K562 (cell line): ENCODE data around the gene STK32C. TPM values are rescaled to one million over a fixed set of nuclear protein-coding genes. Genes with fewer than 3 reads are reported as not detected.

Source experiments
- ATAC-seq: fragments of 200-7000 bp; cut with Tn5 transposase; 3 replicates; pipeline ENCODE4 v1.9.1; 2020; ENCODE audit warnings: moderate library complexity
- BruUV-seq: library from RNA; stranded (reverse); fragments of 400-500 nt; replicated peaks from 2 replicates; lab custom pipeline; 2021; lab: Mats Ljungman, UMichigan
- CTCF ChIA-PET: fragments of 300-600 bp; formaldehyde crosslinking; extraction: SDS; loops from one replicate; lab custom pipeline; 2021; ENCODE audit warnings: low intra/inter-chr PET ratio; lab: Yijun Ruan, JAX
- POLR2A ChIA-PET: fragments of 300-600, 350-650 bp; sonication (Branson Sonifier 250); formaldehyde crosslinking; extraction: SDS; loops from one replicate; lab custom pipeline; 2021; ENCODE audit warnings: antibody characterized with exemption, inconsistent platforms; lab: Yijun Ruan, JAX
- DNase-seq, 4 experiments: peaks; one replicate each; pipeline versions ENCODE4 v3.0.0 to v3.0.0-alpha.2; 2011 to 2018; ENCODE audit warnings: low spot score in 3 of 4, mixed read lengths in 3 of 4; ENCODE audit errors: extremely low read depth in 1 of 4
- FAIRE-seq: peaks from 2 replicates; lab custom pipeline; 2011; peaks lifted over from hg19 to GRCh38; lab: Jason Lieb, UNC
- H2AFZ ChIP-seq: 2 replicates; pipeline ENCODE4 v1.6.0; 2011; ENCODE audit warnings: low read depth, low read length, control low read depth, inconsistent platforms
- H3K27ac ChIP-seq: fragments of 200-600 bp; 3 replicates; pipeline ENCODE4 v1.8.0; 2011; ENCODE audit warnings: low read depth, mild to moderate bottlenecking, control low read depth, inconsistent platforms, low read length, moderate library complexity, mixed read lengths; ENCODE audit errors: extremely low read depth
- H3K27me3 ChIP-seq, 2 experiments: fragments of 300-600 bp in 1 of 2; 2 replicates in 1 of 2; 3 replicates in 1 of 2; pipeline versions ENCODE4 v1.6.0 to v1.8.0; 2011; ENCODE audit warnings: inconsistent platforms in 2 of 2, low read length in 2 of 2, mild to moderate bottlenecking in 1 of 2, mixed read lengths in 1 of 2, moderate library complexity in 1 of 2; ENCODE audit not compliant: control insufficient read depth in 2 of 2, insufficient read depth in 2 of 2
- H3K36me3 ChIP-seq: fragments of 300-600 bp; 3 replicates; pipeline ENCODE4 v1.8.0; 2011; ENCODE audit warnings: mild to moderate bottlenecking, low read length, inconsistent platforms; ENCODE audit not compliant: control insufficient read depth, insufficient read depth
- H3K4me1 ChIP-seq, 2 experiments: fragments of 200-600 bp in 1 of 2; replicated peaks in 1 of 2; 2 replicates in 1 of 2; 3 replicates in 1 of 2; pipeline versions ENCODE4 v1.5.1 to v1.8.0; 2011; ENCODE audit warnings: inconsistent platforms in 2 of 2, low read length in 2 of 2, mild to moderate bottlenecking in 1 of 2, mixed read lengths in 1 of 2, moderate library complexity in 1 of 2; ENCODE audit not compliant: control insufficient read depth in 2 of 2, insufficient read depth in 2 of 2
- H3K4me2 ChIP-seq: 2 replicates; pipeline ENCODE4 v1.6.1; 2011; ENCODE audit warnings: low read length, control low read depth, inconsistent platforms, mixed read lengths; ENCODE audit not compliant: insufficient read depth
- H3K4me3 ChIP-seq: fragments of 200-600 bp; sonication (generic), shearing (Covaris generic); 2 replicates; pipeline ENCODE4 v1.5.1; 2016; ENCODE audit warnings: control low read depth, inconsistent platforms
- H3K79me2 ChIP-seq: fragments of 200-600 bp; 3 replicates; pipeline ENCODE4 v1.8.0; 2011; ENCODE audit warnings: low read length, inconsistent platforms; ENCODE audit not compliant: control insufficient read depth, insufficient read depth
- H3K9ac ChIP-seq, 2 experiments: 2 replicates each; pipeline versions ENCODE4 v1.6.0 to v1.6.1; 2011; ENCODE audit warnings: low read depth in 2 of 2, low read length in 2 of 2, control low read depth in 1 of 2, inconsistent platforms in 1 of 2, mild to moderate bottlenecking in 1 of 2, mixed read lengths in 1 of 2; ENCODE audit not compliant: insufficient read depth in 1 of 2
- H3K9me1 ChIP-seq: one replicate; pipeline ENCODE4 v1.6.0; 2011; ENCODE audit warnings: inconsistent platforms, mild to moderate bottlenecking, low read length, moderate library complexity; ENCODE audit not compliant: control insufficient read depth, insufficient read depth
- H3K9me3 ChIP-seq: replicated peaks from 2 replicates; pipeline ENCODE4 v1.5.1; 2011; ENCODE audit warnings: low read depth, low read length, inconsistent platforms; ENCODE audit not compliant: control insufficient read depth, insufficient read depth
- H4K20me1 ChIP-seq: replicated peaks from 2 replicates; pipeline ENCODE4 v1.6.1; 2011; ENCODE audit warnings: low read length, inconsistent platforms, mixed read lengths; ENCODE audit not compliant: control insufficient read depth, insufficient read depth
- GABPB2 ChIP-seq: fragments of 250-450 bp; sonication (Bioruptor Pico); conservative IDR thresholded peaks from 2 replicates; pipeline ENCODE4 v1.5.1; 2021; ENCODE audit warnings: mild to moderate bottlenecking
- ZFP36 ChIP-seq: fragments of 150-350 bp; IDR thresholded peaks from 2 replicates; pipeline ENCODE4 v1.6.1; 2018; ENCODE audit warnings: low read length, low read depth; ENCODE audit not compliant: partially characterized antibody
- ZKSCAN3 ChIP-seq: fragments of 250-450 bp; sonication (Bioruptor Pico); IDR thresholded peaks from 2 replicates; pipeline ENCODE4 v1.4.0; 2020
- WGBS: fragments of 100-300 bp; shearing (Covaris generic); methylation state at CpG from one replicate; pipeline ENCODE4 v1.1.6; 2016; ENCODE audit warnings: low coverage, mixed read lengths; ENCODE audit not compliant: insufficient coverage; ENCODE audit errors: missing lambda C conversion rate; 5-methylcytosine and 5-hydroxymethylcytosine counted together
- in situ Hi-C: fragments of 300-500 bp; cut with MboI; formaldehyde crosslinking; loops from 4 replicates; pipeline ENCODE4 v1.15.0; 2018; ENCODE audit warnings: inconsistent platforms, mixed read lengths
- intact Hi-C: fragments of 100-400 bp; cut with micrococcal nuclease; formaldehyde crosslinking; loops from 2 replicates; pipeline ENCODE4 v1.14.2; 2022
- polyA plus RNA-seq, 8 experiments: library from polyadenylated mRNA; depleted of rRNA in 4 of 8; stranded (reverse) in 5 of 8; unstranded in 3 of 8; fragments of >200 nt; fragmentation: Nextera tagmentation in 2 of 8; fragmentation: Illumina TruSeq in 1 of 8; extraction: Ambion mirVana in 2 of 8; extraction: Trizol in 1 of 8; gene quantifications; 2 replicates each; pipeline versions ENCODE4 v1.2.1 to v1.2.3, GENCODE V29; 2011 to 2014; ENCODE audit warnings: inconsistent platforms in 1 of 8, missing spikeins in 1 of 8
- total RNA-seq, 7 experiments: library from RNA; depleted of rRNA in 6 of 7; stranded (reverse); fragments of >200 nt in 6 of 7; fragmentation: Illumina TruSeq in 2 of 7; extraction: Trizol in 2 of 7; gene quantifications; 2 replicates each; pipeline versions ENCODE4 v1.2.1 to v1.2.3, GENCODE V29; 2011 to 2021; ENCODE audit warnings: low replicate concordance in 1 of 7
- TF ChIP-seq, protein P1 (sequence below): fragments of 450-650 bp; IDR thresholded peaks from 2 replicates; pipeline ENCODE4 v1.6.1; 2016; ENCODE audit warnings: mild to moderate bottlenecking, moderate library complexity

The STK32C gene
- total and polyA plus RNA-seq, 9 of the 15 experiments (the other 6 are each of a cell fraction or from before 2014, with no cell fraction given) = 1.5 to 20.9 (median 6.5) TPM

DNA sequence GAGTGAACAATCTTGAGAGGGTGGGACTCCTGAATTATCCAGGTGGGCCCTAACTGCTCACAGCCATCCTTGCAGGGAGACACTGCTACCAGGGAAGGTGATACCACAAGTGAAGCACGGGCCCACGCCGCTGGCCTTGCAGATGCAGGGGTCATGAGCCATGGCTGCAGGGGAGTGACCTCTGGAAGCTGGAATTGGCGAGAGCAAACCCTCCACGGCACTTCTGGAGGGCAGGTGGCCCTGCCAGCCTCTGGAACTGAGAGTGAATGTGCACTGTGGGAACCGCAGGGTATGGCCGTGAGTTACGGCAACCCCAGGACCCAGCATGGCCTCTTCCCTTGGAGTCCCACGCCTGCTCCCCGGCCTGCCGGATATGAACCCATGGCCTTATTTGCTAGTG is 37.5 kb downstream of the STK32C start:
- H3K27ac ChIP-seq = no peak overlapping the region
- TF ChIP-seq ZFP36 (no peak), GABPB2 (CRISPR knock-in tag) (no peak), ZKSCAN3 (CRISPR knock-in tag) (no peak)
- TF ChIP-seq, protein P1, sequence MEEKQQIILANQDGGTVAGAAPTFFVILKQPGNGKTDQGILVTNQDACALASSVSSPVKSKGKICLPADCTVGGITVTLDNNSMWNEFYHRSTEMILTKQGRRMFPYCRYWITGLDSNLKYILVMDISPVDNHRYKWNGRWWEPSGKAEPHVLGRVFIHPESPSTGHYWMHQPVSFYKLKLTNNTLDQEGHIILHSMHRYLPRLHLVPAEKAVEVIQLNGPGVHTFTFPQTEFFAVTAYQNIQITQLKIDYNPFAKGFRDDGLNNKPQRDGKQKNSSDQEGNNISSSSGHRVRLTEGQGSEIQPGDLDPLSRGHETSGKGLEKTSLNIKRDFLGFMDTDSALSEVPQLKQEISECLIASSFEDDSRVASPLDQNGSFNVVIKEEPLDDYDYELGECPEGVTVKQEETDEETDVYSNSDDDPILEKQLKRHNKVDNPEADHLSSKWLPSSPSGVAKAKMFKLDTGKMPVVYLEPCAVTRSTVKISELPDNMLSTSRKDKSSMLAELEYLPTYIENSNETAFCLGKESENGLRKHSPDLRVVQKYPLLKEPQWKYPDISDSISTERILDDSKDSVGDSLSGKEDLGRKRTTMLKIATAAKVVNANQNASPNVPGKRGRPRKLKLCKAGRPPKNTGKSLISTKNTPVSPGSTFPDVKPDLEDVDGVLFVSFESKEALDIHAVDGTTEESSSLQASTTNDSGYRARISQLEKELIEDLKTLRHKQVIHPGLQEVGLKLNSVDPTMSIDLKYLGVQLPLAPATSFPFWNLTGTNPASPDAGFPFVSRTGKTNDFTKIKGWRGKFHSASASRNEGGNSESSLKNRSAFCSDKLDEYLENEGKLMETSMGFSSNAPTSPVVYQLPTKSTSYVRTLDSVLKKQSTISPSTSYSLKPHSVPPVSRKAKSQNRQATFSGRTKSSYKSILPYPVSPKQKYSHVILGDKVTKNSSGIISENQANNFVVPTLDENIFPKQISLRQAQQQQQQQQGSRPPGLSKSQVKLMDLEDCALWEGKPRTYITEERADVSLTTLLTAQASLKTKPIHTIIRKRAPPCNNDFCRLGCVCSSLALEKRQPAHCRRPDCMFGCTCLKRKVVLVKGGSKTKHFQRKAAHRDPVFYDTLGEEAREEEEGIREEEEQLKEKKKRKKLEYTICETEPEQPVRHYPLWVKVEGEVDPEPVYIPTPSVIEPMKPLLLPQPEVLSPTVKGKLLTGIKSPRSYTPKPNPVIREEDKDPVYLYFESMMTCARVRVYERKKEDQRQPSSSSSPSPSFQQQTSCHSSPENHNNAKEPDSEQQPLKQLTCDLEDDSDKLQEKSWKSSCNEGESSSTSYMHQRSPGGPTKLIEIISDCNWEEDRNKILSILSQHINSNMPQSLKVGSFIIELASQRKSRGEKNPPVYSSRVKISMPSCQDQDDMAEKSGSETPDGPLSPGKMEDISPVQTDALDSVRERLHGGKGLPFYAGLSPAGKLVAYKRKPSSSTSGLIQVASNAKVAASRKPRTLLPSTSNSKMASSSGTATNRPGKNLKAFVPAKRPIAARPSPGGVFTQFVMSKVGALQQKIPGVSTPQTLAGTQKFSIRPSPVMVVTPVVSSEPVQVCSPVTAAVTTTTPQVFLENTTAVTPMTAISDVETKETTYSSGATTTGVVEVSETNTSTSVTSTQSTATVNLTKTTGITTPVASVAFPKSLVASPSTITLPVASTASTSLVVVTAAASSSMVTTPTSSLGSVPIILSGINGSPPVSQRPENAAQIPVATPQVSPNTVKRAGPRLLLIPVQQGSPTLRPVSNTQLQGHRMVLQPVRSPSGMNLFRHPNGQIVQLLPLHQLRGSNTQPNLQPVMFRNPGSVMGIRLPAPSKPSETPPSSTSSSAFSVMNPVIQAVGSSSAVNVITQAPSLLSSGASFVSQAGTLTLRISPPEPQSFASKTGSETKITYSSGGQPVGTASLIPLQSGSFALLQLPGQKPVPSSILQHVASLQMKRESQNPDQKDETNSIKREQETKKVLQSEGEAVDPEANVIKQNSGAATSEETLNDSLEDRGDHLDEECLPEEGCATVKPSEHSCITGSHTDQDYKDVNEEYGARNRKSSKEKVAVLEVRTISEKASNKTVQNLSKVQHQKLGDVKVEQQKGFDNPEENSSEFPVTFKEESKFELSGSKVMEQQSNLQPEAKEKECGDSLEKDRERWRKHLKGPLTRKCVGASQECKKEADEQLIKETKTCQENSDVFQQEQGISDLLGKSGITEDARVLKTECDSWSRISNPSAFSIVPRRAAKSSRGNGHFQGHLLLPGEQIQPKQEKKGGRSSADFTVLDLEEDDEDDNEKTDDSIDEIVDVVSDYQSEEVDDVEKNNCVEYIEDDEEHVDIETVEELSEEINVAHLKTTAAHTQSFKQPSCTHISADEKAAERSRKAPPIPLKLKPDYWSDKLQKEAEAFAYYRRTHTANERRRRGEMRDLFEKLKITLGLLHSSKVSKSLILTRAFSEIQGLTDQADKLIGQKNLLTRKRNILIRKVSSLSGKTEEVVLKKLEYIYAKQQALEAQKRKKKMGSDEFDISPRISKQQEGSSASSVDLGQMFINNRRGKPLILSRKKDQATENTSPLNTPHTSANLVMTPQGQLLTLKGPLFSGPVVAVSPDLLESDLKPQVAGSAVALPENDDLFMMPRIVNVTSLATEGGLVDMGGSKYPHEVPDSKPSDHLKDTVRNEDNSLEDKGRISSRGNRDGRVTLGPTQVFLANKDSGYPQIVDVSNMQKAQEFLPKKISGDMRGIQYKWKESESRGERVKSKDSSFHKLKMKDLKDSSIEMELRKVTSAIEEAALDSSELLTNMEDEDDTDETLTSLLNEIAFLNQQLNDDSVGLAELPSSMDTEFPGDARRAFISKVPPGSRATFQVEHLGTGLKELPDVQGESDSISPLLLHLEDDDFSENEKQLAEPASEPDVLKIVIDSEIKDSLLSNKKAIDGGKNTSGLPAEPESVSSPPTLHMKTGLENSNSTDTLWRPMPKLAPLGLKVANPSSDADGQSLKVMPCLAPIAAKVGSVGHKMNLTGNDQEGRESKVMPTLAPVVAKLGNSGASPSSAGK = no peak
- H3K79me2 ChIP-seq = no peaks in the 10 kb centered on the region
- intact Hi-C loops (no loop called here), in situ Hi-C loops (no loop called here)
- BruUV-seq = no TSS peak
- POLR2A ChIA-PET = no interaction called here
- H3K4me1 ChIP-seq = no peaks in the 10 kb centered on the region; a peak in 2 of 5 replicates
- no peak overlapping the region for H2AFZ ChIP-seq
- no peak overlapping the region for H3K9ac ChIP-seq
- no peak for FAIRE-seq
- 0 out of 2 replicates have a peak, but pooled peaks cover 2% of the 10 kb centered on the region for H4K20me1 ChIP-seq
- no peak for ATAC-seq
- H3K27me3 ChIP-seq = peaks cover 5 to 44% of the 10 kb centered on the region in 2 experiments; a peak in 4 of 5 replicates
- H3K9me1 ChIP-seq = no peaks in the 10 kb centered on the region
- 24% methylated on average over 7 of the region's 11 CpGs for WGBS
- CTCF ChIA-PET = no interaction called here
- H3K9me3 ChIP-seq = no peaks in the 10 kb centered on the region
- no peak overlapping the region for H3K4me3 ChIP-seq
- no peak overlapping the region for H3K4me2 ChIP-seq
- no peak for DNase-seq
- H3K36me3 ChIP-seq = no peaks in the 10 kb centered on the region
